HG03457 (cell line): Measurements from ENCODE around the gene LDLRAD3.
"Not testable (repeated sequence)": the region's sequence is repeated elsewhere in the genome, so short reads cannot be mapped to it uniquely, and the experiment has no call there.

Source experiments
- ATAC-seq: cut with Tn5 transposase; IDR thresholded peaks from one replicate; pipeline ENCODE4 v1.9.1; 2021; ENCODE audit warnings: moderate number of reproducible peaks; ENCODE audit not compliant: unreplicated experiment

LDLRAD3 gene

GRCh38 chr11:35990816-35991215, 47.0 kb downstream of the LDLRAD3 start:
- ATAC-seq = no peak

- ATAC-seq = no peak
Observed at GRCh38 chr11:35992548-35992947, 48.7 kb downstream of the LDLRAD3 start.

GRCh38 chr11:35994421-35994820, 50.6 kb downstream of the LDLRAD3 start:
- ATAC-seq = no peak

GRCh38 chr11:35995681-35996271, 51.9 kb downstream of the LDLRAD3 start:
- no peak for ATAC-seq

- ATAC-seq = no peak
Observed at GRCh38 chr11:35997902-35998520, 54.1 kb downstream of the LDLRAD3 start.

DNA sequence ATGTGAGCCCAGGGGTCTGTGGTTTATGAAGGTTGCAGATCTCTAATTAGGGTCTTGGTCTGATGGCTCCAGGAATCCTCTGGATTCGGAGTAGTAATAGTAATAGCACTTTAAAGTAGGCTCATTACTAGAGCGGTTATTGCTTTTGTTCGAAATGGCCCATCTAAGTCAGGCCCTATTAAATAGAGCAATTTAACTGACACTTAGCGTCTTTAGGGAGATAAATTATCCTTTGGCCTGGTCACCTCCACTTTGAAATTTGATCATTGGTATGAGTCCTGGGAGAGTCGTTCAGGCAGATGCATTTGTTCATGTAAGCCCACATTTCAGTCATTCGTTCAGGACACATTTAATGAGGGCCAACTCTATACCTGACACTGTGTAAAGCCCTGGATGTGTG, 54.8 kb downstream of the LDLRAD3 start:
- ATAC-seq = no peak

GRCh38 chr11:36000616-36001190, 56.8 kb downstream of the LDLRAD3 start:
- no peak for ATAC-seq

DNA sequence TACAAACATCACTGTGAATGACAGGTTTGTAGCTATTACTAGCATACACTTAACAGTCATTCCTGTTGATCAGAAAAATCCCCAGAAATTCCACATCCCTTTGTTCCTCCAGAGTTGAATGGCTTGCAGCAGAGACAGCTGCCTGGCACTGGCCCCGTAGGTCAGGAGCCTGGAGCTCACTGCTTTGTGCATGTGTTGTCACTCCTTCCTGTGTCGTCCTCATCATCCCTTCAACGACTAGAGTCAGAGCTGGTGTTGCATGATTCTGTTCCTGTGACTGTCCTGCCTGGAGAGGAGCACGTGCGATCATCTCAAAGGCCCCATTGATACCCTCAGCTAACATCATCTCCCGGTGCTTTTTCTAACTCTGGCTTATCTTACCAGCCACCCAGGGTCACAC, 58.3 kb downstream of the LDLRAD3 start:
- no peak for ATAC-seq

GRCh38 chr11:36002796-36003195, 58.9 kb downstream of the LDLRAD3 start:
- ATAC-seq = no peak

DNA sequence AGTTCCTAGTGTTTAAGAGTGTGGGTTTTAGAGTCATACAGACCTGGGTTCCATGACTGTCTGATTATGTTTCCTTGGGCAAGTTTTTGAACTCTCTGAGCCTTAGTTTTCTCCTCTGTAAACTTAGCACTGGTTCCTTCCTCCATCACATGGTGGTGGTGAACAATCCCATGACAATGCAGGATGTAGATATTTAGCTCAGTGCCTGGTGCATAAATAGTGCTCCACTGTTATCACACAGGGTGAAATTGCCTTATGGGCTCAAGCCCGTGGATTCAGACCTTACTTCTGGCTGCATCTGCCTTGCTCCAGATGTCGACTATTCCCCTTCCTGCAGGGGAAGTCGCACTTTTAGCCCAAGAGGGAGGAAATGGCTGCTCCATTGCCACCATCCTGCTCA, 62.7 kb downstream of the LDLRAD3 start:
- ATAC-seq = no peak

GRCh38 chr11:36007127-36007655, 63.3 kb downstream of the LDLRAD3 start:
- ATAC-seq = no peak

DNA sequence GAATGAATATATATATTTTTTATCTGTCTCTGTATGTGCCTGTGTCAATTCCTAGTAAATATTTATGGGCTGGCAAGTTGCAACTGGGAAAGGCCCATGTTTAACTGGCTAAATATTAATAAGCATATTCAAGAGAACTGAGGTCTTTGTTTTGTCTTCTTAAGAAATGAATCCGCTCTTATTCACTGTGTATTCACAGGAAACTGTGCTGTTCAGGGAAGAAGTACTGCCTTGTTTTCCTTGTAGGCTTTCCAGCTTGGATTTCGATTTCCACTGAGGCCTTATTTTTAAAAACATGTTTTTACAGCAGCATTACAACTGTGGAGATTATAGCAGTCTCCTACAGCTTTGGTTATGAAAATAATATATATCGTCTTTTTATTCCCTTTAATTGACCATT, 64.7 kb downstream of the LDLRAD3 start:
- no peak for ATAC-seq

DNA sequence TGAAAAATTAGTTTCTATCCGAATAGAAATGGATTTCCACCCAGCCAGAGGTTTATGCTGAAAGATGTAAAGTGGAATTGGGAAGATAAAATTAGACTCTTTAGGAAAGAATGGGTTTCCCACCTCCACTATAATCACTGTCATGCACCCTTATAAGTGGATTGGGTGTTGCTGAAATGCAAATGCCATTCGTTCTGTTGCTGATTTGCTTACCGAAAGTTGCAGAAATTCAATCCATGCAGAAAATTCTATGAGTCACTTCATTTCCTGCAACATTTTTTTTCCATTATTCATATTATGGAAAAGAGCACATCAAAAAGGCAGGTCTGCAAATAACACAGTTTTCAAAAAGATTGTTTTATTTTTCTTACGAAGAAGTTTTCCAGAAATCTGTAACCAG, 65.6 kb downstream of the LDLRAD3 start:
- ATAC-seq = no peak

- no peak for ATAC-seq
Observed at GRCh38 chr11:36010010-36010740, 66.3 kb downstream of the LDLRAD3 start.

DNA sequence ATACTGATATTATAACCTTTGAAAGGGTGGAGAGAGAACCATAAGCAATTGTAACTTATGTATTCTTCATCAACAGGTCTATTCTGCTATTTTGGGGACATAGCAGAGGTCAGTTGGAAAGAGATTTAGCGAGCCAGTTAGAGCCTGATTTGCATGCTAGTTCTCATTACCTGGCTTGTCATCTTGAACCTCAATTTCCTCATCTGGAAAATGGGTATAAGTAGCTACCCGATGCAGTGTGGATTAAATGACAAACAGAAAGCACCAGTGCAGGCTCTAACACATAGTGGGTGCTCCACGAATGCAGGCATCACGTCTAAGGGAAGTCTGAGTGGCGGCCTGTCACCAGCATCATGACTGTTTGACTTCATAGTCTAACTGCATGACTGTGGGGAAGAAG, 67.7 kb downstream of the LDLRAD3 start:
- no peak for ATAC-seq

GRCh38 chr11:36012455-36012854, 68.6 kb downstream of the LDLRAD3 start:
- no peak for ATAC-seq

DNA sequence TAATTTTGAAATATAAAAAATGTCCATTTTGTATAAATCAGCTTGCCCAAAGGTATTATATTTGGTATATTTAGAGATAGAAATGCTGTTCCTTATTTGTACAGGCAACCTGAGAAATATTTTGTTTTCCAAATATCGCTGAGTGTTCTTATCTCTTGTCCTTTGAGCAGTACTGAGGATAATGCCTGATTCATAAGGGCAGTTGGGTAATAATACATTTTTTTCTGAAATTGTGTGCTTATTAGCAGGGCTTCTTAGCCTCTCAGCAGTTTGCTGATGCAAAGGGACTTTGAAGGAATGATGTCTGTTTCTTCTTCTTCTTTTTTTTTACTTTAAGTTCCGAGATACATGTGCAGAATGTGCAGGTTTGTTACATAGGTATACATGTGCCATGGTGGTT, 69.1 kb downstream of the LDLRAD3 start:
- no peak for ATAC-seq

GRCh38 chr11:36013446-36013845, 69.6 kb downstream of the LDLRAD3 start:
- not testable (repeated sequence) for ATAC-seq

DNA sequence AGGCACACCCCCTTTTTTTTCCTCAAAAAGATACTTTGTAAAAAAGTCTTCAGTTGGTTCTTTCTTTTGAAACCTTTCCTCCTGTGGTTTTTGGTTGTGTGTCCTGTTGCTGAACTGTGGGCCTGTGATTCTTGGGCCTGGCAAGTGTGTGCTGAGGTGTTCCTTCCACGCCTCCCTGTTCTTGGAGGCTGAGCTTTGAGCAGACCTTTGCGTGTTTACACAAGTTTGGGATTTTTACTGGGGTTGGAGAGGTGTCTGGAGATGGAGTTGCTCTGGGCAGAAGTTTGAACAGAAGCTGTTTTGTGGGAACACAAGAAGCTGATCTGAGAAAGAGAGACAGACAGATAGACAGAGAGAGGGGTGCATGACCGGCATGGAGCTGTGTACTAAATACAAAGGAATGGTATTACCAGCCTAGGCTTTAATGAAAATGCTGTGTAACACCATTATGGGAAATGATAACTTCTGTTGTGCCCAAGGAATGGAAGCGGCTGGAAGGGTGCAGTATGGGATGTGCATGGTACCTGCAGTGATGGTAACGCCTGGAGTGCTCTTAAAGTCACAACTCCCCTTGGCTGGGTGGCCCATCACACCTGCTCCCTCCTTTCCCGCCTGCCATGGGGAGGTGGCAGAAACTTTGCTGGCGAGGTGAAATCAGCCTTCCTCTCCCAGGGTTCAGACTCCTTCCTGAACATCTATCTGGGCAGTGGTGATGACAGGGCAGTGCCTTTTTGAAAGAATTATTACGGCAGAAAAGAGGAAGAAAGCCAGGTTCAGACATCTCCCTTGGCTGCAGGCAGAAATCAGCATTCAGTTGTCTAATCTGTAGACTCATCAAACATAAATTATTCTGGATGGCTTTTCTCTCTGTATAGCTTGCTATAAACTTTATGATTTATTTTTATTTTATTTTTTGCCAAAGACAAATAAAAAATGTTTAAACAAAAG, 70.4 kb downstream of the LDLRAD3 start:
- ATAC-seq = no peak

DNA sequence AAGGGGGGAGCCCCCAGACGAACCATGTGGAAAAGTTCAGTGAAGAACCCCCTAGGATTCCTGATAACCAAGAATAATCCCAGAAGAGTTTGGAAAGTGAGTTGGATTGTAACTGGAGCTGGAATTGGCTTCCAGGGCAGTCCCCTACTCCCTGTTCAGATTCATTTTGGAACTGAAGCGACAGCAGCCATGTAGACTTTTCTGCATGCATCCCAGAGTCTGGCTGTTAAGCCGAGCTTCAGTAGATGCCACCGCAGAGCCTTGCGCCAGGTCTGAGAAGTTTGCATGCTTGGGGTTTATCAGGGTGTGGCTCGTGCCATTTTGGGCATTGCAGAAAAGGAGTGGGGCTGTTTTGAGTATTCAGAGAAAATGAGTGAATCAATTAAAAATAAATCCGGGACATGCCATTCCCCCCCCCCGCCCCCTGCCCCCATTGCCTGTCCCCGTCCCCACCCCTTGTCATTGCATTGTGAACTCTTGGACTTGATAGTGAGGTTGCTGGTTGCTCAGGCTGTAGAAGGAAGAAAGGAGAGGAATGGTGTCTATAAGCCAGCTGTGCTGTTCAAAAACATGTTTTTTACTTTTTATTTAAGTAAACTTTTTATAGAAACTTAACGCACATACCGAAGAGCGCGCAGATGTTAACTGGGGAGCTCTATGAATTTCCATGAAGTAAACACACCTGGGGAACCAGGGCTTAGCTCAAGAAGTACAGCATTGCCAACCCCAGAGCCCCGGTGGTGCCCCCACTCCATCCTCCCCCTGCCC, 71.2 kb downstream of the LDLRAD3 start:
- no peak for ATAC-seq
